HG03064 (cell line): ENCODE data around the gene PCLO.
"Not testable (repeated sequence)": the region's sequence is repeated elsewhere in the genome, so short reads cannot be mapped to it uniquely, and the experiment has no call there.

ENCODE experiments used
- ATAC-seq: cut with Tn5 transposase; IDR thresholded peaks from one replicate; pipeline ENCODE4 v1.9.1; 2021; ENCODE audit warnings: low read depth; ENCODE audit not compliant: unreplicated experiment

Gene PCLO

GRCh38 chr7:82745117-82745516 lies 417.6 kb downstream of the PCLO start:
- ATAC-seq = no peak

DNA sequence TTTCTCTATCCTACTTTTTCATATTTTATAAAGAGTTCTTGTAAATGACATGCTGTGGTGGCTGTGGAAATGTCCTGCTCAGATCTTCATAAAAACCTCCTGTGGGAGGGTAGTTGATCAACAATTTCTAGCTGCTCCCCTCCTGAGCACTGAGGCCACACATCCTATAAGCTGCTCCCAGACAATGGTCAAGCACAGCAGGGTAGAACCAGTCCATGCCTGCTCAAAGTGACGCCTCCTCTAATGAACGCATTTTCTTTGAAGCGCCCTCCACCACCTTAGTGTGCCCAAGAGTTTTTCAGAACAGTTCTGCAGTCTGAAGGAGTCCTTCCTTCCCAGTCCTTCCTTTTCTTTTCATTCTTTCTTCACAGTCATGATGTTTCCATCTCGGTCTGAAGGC lies 420.5 kb downstream of the PCLO start:
- ATAC-seq = no peak

DNA sequence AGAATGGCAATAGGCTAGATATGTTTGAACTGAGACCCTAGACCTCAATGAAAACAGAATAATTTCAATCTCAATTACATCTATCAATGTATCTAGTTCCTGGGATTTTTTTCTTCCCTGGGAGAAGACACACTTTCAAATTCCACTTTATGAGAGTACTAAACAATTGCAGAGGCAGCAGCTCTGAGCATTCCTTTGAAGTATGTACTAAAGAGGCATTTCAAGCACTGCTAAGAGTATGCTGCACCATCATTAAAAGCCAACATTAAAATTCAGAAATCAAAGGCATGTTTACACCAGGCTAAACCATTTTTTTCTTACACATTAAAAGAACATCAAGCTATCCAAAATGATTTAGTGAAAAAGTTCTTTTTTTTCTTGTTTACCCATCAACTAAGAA lies 421.2 kb downstream of the PCLO start:
- no peak for ATAC-seq

- no peak for ATAC-seq
Observed at GRCh38 chr7:82740246-82740848, 422.3 kb downstream of the PCLO start.

GRCh38 chr7:82736633-82737032 lies 426.1 kb downstream of the PCLO start:
- no peak for ATAC-seq

- no peak for ATAC-seq
Observed at GRCh38 chr7:82732677-82733076, 430.0 kb downstream of the PCLO start.

- no peak for ATAC-seq
Observed at GRCh38 chr7:82729172-82730030, 433.3 kb downstream of the PCLO start.

DNA sequence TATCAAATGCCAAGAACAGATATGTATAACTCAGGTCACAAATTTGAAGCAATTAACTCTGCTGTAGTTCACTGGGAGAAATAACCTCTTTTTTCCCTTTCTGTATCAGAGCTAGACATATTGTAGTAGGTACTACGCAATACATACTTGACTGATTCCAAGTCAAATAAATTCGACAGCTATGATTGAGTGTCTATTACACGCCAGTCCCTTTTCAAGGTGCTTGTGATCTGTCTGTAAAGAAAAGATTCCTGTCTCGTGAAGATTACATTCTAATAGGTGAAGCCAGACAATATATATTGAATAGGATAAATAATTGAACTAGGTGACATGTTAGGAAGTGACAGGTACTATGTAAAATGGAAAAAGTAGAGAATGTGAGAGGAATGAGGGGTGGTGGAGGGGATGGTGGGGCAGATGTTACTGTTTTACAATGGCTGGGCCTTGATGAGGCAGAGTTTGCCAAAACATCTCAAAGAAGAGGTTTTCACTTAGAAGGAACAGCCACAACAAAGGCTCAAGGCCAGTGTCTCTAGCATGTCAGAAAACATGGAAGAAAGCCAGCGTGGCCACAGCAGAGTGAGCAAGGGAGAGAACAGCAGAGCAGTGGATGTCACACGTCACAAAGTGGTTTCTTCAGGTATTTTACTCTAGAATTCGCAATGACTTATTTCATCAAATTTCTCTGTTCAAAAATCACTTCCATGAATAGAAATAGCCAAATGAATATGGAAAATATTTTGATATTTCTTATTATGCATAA lies 436.5 kb downstream of the PCLO start:
- ATAC-seq = no peak

DNA sequence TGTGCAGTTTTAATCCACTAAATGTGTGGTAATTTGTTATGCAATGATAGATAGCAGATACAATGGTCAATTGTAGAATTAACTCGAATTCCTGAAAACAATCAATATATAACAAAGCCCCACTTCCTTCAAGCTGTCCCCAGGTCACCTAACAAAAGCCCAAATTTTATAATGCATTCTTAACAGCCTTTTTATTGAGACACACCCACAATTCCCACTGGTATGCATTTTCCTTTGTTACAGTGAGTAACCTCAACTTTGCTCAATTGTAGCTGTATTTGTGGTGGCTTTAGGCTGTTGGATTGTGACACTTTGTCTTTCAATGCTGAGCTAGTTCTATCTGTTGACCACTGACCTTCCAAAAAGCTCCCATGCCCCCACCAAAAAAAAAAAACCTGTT lies 439.3 kb downstream of the PCLO start:
- no peak for ATAC-seq

- no peak for ATAC-seq
Observed at GRCh38 chr7:82722946-82723345, 439.7 kb downstream of the PCLO start.

DNA sequence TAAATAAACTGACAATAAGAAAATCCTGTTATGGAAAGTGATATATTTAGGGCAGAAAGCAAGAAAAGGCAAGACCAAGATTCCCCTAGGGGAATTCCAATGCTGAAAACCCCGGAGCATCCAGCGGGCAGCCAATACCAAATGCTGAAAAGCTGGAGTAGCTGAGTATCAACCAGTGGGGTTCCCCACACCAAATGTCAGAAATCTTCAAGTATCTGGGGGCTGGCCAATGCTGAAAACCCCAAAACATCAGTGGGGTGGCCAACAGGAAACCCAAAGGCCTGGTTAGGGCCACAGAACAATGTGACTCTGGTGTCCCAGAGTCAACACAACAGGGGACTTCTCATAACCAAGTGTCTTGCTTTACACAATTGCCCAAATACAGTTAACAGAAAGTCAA lies 447.3 kb downstream of the PCLO start:
- ATAC-seq = no peak

DNA sequence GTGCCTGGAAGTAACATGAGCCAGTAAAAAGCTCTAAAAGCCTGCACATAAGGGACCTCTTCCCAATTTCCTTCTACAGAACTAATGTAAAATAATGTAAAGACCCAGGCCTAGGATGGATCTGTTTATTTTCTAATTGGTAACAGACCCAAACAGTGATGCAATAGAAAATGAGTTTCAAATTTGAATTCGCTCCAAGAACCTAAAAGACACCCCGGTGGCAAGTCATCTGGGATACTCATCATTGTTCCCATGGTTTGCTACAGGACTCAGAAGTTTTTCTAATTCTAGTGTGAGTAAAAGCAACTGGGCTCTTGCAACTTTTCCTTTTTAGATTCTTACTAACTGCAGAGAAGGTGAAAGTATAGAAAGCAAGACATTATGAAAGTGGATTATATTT lies 447.8 kb downstream of the PCLO start:
- no peak for ATAC-seq

DNA sequence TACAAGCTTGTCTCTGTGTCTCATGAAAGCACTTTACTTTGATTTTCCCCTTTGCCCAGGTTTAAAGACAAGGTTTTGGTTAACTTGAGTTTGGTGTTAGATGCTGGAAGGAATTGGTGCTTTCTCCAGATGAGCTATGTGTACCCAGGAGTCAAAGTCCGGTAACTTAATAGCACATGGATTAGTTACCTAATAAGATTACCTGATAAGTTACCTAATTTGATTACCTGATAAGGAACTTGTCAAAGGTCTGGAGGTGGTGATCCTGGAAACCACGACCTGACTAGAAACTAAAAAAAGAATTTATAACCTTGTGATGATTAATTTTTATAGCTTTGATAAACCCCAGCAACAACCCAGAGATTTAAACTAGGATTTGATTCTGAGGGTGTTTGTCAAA lies 449.2 kb downstream of the PCLO start:
- no peak for ATAC-seq

GRCh38 chr7:82706344-82706743 lies 456.3 kb downstream of the PCLO start:
- ATAC-seq = not testable (repeated sequence)

GRCh38 chr7:82705517-82706260 lies 457.0 kb downstream of the PCLO start:
- no peak for ATAC-seq

DNA sequence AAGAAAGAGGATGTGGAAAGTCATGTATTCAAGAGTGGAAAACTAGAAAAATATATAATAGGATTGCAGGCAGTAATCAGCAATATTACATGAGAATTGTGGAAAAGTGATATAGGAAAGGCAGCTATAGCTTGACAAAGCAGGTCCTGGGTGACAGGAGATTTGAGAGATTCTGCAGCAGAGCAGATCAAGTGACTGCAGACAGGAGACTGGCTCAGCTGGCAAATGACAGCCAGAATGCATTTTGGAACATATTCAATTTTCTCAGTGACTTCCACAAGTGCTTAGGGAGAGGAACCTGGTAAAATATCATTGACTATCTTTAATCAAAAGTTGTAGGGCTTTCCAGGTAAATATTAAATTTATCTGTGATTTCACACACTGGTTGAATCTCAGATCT lies 458.6 kb downstream of the PCLO start:
- ATAC-seq = no peak
